ENCODE measurements around the gene RHOC. TPM values are rescaled to one million over a fixed set of nuclear protein-coding genes. Genes with fewer than 3 reads are reported as not detected.

Gene RHOC
- total RNA-seq, 1 experiment from 2014 or later = 253 TPM

DNA sequence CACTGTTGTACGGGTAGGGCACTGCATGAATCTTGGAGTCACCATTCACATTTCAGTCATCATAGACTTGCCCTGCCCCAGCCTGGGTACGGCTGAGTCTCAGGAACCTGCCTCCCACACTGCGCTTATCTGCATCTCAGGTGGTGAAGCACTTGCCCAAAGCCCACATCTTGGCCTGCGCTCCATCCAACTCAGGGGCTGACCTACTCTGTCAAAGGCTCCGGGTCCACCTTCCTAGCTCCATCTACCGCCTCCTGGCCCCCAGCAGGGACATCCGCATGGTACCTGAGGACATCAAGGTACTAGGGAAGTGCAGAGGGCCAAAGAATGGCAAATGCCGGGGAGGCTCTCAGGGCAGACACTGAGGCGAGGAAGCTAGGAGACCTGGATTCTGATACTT, 11.7 kb downstream of the RHOC start:
- CTCF ChIA-PET = interaction anchor here (0.7 to 1.0 kb wide), 4 partner anchors 10 to 23 kb away, joined by 3 to 4 read pairs (median 3); no protein-coding TSS in a partner anchor
- POLR2A ChIA-PET = no interaction called here
- H3K27ac Mint-ChIP-seq (ENCODE audit: low read depth, unreplicated experiment) = no peak overlapping the region
- no peaks in the 10 kb centered on the region for H3K27me3 Mint-ChIP-seq (ENCODE audit: insufficient read depth, unreplicated experiment)
- no peaks in the 10 kb centered on the region for H3K9me3 Mint-ChIP-seq (ENCODE audit: unreplicated experiment)
- H3K4me3 Mint-ChIP-seq (ENCODE audit: unreplicated experiment) = no peak overlapping the region
- H3K4me1 Mint-ChIP-seq (ENCODE audit: insufficient read depth, unreplicated experiment) = peaks cover 17% of the 10 kb centered on the region
- H3K36me3 Mint-ChIP-seq (ENCODE audit: insufficient read depth, unreplicated experiment) = peaks cover 74% of the 10 kb centered on the region
- TF ChIP-seq, protein P1, sequence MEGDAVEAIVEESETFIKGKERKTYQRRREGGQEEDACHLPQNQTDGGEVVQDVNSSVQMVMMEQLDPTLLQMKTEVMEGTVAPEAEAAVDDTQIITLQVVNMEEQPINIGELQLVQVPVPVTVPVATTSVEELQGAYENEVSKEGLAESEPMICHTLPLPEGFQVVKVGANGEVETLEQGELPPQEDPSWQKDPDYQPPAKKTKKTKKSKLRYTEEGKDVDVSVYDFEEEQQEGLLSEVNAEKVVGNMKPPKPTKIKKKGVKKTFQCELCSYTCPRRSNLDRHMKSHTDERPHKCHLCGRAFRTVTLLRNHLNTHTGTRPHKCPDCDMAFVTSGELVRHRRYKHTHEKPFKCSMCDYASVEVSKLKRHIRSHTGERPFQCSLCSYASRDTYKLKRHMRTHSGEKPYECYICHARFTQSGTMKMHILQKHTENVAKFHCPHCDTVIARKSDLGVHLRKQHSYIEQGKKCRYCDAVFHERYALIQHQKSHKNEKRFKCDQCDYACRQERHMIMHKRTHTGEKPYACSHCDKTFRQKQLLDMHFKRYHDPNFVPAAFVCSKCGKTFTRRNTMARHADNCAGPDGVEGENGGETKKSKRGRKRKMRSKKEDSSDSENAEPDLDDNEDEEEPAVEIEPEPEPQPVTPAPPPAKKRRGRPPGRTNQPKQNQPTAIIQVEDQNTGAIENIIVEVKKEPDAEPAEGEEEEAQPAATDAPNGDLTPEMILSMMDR (IDR thresholded peaks at IDR 0.05; ENCODE audit: unreplicated experiment) = no peak
- DNase-seq (ENCODE audit: unreplicated experiment) = no peak
- BruUV-seq (replicated peaks) = no TSS peak
- intact Hi-C loops (cut with micrococcal nuclease) = no loop called here

- no peak overlapping the region for H3K4me3 Mint-ChIP-seq (ENCODE audit: unreplicated experiment)
- H3K9me3 Mint-ChIP-seq (ENCODE audit: unreplicated experiment) = no peaks in the 10 kb centered on the region
- DNase-seq (ENCODE audit: unreplicated experiment) = no peak
- TF ChIP-seq, protein P1 (IDR thresholded peaks at IDR 0.05; ENCODE audit: unreplicated experiment) = no peak
- ChIA-PET CTCF (no interaction called here), POLR2A (interaction anchor here (0.7 kb wide), 1 partner anchor 20 kb away, joined by 3 read pairs; the partner anchor contains the start of gene MOV10)
- no peaks in the 10 kb centered on the region for H3K27me3 Mint-ChIP-seq (ENCODE audit: insufficient read depth, unreplicated experiment)
- BruUV-seq (replicated peaks) = no TSS peak
- intact Hi-C loops (cut with micrococcal nuclease) = no loop called here
- H3K36me3 Mint-ChIP-seq (ENCODE audit: insufficient read depth, unreplicated experiment) = peaks cover 71% of the 10 kb centered on the region
- H3K27ac Mint-ChIP-seq (ENCODE audit: low read depth, unreplicated experiment) = no peak overlapping the region
- peaks cover 10% of the 10 kb centered on the region for H3K4me1 Mint-ChIP-seq (ENCODE audit: insufficient read depth, unreplicated experiment)
Measured at GRCh38 chr1:112694363-112694929, 12.5 kb downstream of the RHOC start.

GRCh38 chr1:112693821-112694220, 13.1 kb downstream of the RHOC start:
- H3K9me3 Mint-ChIP-seq (ENCODE audit: unreplicated experiment) = no peaks in the 10 kb centered on the region
- BruUV-seq (replicated peaks) = no TSS peak
- no peak overlapping the region for H3K27ac Mint-ChIP-seq (ENCODE audit: low read depth, unreplicated experiment)
- peaks cover 65% of the 10 kb centered on the region for H3K36me3 Mint-ChIP-seq (ENCODE audit: insufficient read depth, unreplicated experiment)
- CTCF ChIA-PET = interaction anchor here (0.7 kb wide), 1 partner anchor 196 kb away, joined by 3 read pairs; no protein-coding TSS in a partner anchor
- no peaks in the 10 kb centered on the region for H3K27me3 Mint-ChIP-seq (ENCODE audit: insufficient read depth, unreplicated experiment)
- intact Hi-C loops (cut with micrococcal nuclease) = no loop called here
- peaks cover 6% of the 10 kb centered on the region for H3K4me1 Mint-ChIP-seq (ENCODE audit: insufficient read depth, unreplicated experiment)
- POLR2A ChIA-PET = interaction anchor here (0.7 to 1.4 kb wide), 2 partner anchors 11 to 19 kb away, joined by 3 to 6 read pairs; partner anchors contain the start of gene MOV10
- H3K4me3 Mint-ChIP-seq (ENCODE audit: unreplicated experiment) = no peak overlapping the region
- DNase-seq (ENCODE audit: unreplicated experiment) = no peak
- TF ChIP-seq, protein P1 (IDR thresholded peaks at IDR 0.05; ENCODE audit: unreplicated experiment) = no peak

DNA sequence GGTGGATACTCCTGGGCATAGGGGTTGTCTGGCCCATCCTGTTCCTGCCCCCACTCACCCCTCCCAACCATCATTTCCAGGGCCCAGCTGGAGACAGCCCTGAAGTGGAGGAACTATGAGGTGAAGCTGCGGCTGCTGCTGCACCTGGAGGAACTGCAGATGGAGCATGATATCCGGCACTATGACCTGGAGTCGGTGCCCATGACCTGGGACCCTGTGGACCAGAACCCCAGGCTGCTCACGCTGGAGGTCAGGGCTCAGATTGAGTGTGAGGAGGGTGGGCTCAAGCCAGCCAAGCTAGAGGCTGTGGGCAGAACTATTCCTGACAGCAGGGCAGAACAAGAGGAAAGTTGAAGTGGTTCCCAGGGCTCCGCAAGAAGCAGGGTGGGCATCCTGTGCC, 14.2 kb downstream of the RHOC start:
- H3K27me3 Mint-ChIP-seq (ENCODE audit: insufficient read depth, unreplicated experiment) = no peaks in the 10 kb centered on the region

More for the DNA sequence above, 14.2 kb downstream of the RHOC start:
- Mint-ChIP-seq H3K4me3 (ENCODE audit: unreplicated experiment) (no peak overlapping the region), H3K4me1 (ENCODE audit: insufficient read depth, unreplicated experiment) (peaks cover 13% of the 10 kb centered on the region), H3K27ac (ENCODE audit: low read depth, unreplicated experiment) (no peak overlapping the region), H3K9me3 (ENCODE audit: unreplicated experiment) (no peaks in the 10 kb centered on the region), H3K36me3 (ENCODE audit: insufficient read depth, unreplicated experiment) (peaks cover 60% of the 10 kb centered on the region)
- CTCF ChIA-PET = no interaction called here
- BruUV-seq (replicated peaks) = no TSS peak
- intact Hi-C loops (cut with micrococcal nuclease) = no loop called here
- POLR2A ChIA-PET = interaction anchor here (0.7 to 1.4 kb wide), 2 partner anchors 12 to 19 kb away, joined by 3 to 6 read pairs; no protein-coding TSS in a partner anchor
- no peak for DNase-seq (ENCODE audit: unreplicated experiment)
- TF ChIP-seq, protein P1 (IDR thresholded peaks at IDR 0.05; ENCODE audit: unreplicated experiment) = no peak

Measured in MCF 10A (cell line).